GM06990 (cell line): ENCODE data around the gene SGPP2.
"Not testable (repeated sequence)": the region's sequence is repeated elsewhere in the genome, so short reads cannot be mapped to it uniquely, and the experiment has no call there.

ENCODE experiments used
- DNase-seq: peaks from one replicate; pipeline ENCODE4 v3.0.0-alpha.2; 2011; ENCODE audit not compliant: insufficient read length; ENCODE audit errors: extremely low read depth
- H3K27me3 ChIP-seq: replicated peaks from 2 replicates; pipeline ENCODE4 v1.6.0; 2011; ENCODE audit warnings: low read length; ENCODE audit not compliant: control insufficient read depth, insufficient read depth
- H3K36me3 ChIP-seq: 2 replicates; pipeline ENCODE4 v1.5.1; 2011; ENCODE audit warnings: low read length; ENCODE audit not compliant: control insufficient read depth, insufficient read depth
- H3K4me3 ChIP-seq: replicated peaks from 2 replicates; pipeline ENCODE4 v1.5.1; 2011; ENCODE audit warnings: low read depth, mild to moderate bottlenecking, control low read depth, low read length
- TF ChIP-seq, protein P1 (sequence below): IDR thresholded peaks from 2 replicates; pipeline ENCODE4 v1.5.1; 2011; ENCODE audit warnings: low read length, control low read depth, mild to moderate bottlenecking, inconsistent platforms; ENCODE audit not compliant: insufficient read depth, poor library complexity, severe bottlenecking

SGPP2 gene

GRCh38 chr2:222408684-222409083 is 15.7 kb upstream of the SGPP2 start:
- Histone ChIP-seq H3K36me3 (no peaks in the 10 kb centered on the region), H3K27me3 (no peaks in the 10 kb centered on the region), H3K4me3 (no peak overlapping the region)
- no peak for DNase-seq
- TF ChIP-seq, protein P1, sequence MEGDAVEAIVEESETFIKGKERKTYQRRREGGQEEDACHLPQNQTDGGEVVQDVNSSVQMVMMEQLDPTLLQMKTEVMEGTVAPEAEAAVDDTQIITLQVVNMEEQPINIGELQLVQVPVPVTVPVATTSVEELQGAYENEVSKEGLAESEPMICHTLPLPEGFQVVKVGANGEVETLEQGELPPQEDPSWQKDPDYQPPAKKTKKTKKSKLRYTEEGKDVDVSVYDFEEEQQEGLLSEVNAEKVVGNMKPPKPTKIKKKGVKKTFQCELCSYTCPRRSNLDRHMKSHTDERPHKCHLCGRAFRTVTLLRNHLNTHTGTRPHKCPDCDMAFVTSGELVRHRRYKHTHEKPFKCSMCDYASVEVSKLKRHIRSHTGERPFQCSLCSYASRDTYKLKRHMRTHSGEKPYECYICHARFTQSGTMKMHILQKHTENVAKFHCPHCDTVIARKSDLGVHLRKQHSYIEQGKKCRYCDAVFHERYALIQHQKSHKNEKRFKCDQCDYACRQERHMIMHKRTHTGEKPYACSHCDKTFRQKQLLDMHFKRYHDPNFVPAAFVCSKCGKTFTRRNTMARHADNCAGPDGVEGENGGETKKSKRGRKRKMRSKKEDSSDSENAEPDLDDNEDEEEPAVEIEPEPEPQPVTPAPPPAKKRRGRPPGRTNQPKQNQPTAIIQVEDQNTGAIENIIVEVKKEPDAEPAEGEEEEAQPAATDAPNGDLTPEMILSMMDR = no peak

DNA sequence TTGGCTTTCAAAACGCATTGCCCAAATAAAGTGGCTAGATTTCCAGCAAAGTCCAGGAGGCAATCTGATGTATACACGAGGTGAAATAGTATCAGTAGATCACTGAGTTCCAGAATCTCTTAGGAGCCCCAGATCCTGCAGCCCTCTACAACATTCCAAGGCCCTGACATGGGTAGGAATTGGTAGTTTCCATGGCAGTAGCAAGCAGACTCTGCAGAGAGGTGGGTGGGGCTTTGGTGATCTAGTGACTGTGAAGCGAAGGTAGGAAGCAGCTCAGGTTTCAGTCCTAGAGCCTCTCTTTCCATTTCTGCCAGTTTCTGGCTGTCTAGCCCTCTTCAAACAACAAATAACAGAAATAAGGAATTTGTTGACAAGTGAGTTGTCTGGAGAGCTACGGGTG is 13.8 kb upstream of the SGPP2 start:
- H3K27me3 ChIP-seq = no peaks in the 10 kb centered on the region
- H3K36me3 ChIP-seq = no peaks in the 10 kb centered on the region
- H3K4me3 ChIP-seq = no peak overlapping the region
- DNase-seq = no peak
- TF ChIP-seq, protein P1 = no peak

DNA sequence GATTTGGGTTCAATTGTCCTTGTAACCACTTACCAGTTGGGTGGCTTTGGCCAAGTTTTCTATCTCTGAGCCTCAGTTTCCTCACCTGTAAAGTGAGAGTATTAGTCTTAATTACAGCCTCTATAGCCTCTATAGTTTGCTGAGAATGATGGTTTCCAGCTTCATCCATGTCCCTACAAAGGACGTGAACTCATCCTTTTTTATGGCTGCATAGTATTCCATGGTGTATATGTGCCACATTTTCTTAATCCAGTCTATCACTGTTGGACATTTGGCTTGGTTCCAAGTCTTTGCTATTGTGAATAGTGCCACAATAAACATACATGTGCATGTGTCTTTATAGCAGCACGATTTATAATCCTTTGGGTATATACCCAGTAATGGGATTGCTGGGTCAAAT is 12.0 kb upstream of the SGPP2 start:
- not testable (repeated sequence) for H3K27me3 ChIP-seq, DNase-seq, H3K4me3 ChIP-seq, H3K36me3 ChIP-seq

- no peak for DNase-seq
- H3K4me3 ChIP-seq = no peak overlapping the region
- TF ChIP-seq, protein P1 = no peak
- no peaks in the 10 kb centered on the region for H3K36me3 ChIP-seq
- H3K27me3 ChIP-seq = no peaks in the 10 kb centered on the region
These were observed 10.9 kb upstream of the SGPP2 start for GRCh38 chr2:222413295-222413911.

GRCh38 chr2:222418739-222419138 is 5.6 kb upstream of the SGPP2 start:
- no peaks in the 10 kb centered on the region for H3K36me3 ChIP-seq
- H3K27me3 ChIP-seq = no peaks in the 10 kb centered on the region
- H3K4me3 ChIP-seq = no peak overlapping the region
- TF ChIP-seq, protein P1 = no peak
- DNase-seq = no peak

- TF ChIP-seq, protein P1 = no peak
- H3K27me3 ChIP-seq = no peaks in the 10 kb centered on the region
- no peak for DNase-seq
- no peaks in the 10 kb centered on the region for H3K36me3 ChIP-seq
- H3K4me3 ChIP-seq = no peak overlapping the region
These were observed 3.8 kb upstream of the SGPP2 start for GRCh38 chr2:222420508-222420907.
